Mammary epithelial cell (primary cell): Measurements from ENCODE around the gene CELF3.

Source experiments
- CTCF ChIP-seq, 2 donors: IDR thresholded peaks in 1 of 2; conservative IDR thresholded peaks in 1 of 2; 2 replicates each; pipeline ENCODE4 v1.5.1; 2011 to 2012; ENCODE audit warnings: inconsistent platforms in 2 of 2, low read length in 2 of 2, mild to moderate bottlenecking in 2 of 2, control low read depth in 1 of 2, low read depth in 1 of 2; ENCODE audit not compliant: insufficient read depth in 1 of 2; ENCODE audit errors: extremely low read depth in 1 of 2
- EZH2 ChIP-seq: IDR thresholded peaks from 2 replicates; pipeline ENCODE4 v1.6.1; 2012; ENCODE audit warnings: low read length, inconsistent platforms, borderline replicate concordance

DNA sequence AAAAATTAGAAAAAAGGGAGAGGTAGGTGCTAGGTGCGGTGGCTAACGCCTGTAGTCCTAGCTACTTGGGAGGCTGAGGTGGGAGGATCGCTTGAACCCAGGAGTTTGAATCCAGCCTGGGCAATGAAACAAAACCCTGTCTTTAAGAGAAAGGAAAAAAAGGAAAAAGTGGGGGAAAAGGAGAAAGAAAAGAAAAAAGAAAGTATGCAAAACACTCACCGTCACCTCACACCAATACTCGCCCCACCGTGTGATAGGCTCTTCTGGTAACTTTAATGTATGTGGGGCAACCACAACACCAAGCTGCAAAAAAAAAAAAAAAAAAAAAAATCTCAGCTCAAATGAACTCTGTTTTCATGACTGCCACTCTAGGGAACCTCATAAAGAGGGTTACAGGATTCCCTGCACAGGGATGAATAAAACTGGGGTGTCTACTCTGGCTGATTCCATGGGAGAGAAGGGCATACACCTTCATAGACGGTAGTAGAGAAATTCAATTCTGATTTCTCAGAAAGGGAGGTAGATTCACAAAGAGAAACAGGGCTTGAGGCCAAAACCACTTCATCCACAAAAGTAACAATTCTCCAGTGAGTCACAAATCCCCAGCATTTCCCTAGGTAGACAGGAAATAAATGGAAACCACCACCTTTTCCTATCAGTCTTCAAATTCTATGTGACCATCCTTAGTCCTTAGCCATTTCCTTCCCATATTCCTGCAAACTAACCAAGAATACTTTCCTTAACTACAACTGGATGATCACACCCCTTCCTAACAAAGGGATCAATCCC is 44.2 kb upstream of the CELF3 start:
- TF ChIP-seq CTCF (conservative IDR thresholded peaks at IDR 0.05 in 1 of 2, IDR thresholded peaks at IDR 0.05 in 1 of 2; ENCODE audit: extremely low read depth in 1 of 2, insufficient read depth in 1 of 2, low read depth in 1 of 2, low read length in 2 of 2) (no peak), EZH2 (no peak)
